ENCODE data around the gene FGB.

The FGB gene

DNA sequence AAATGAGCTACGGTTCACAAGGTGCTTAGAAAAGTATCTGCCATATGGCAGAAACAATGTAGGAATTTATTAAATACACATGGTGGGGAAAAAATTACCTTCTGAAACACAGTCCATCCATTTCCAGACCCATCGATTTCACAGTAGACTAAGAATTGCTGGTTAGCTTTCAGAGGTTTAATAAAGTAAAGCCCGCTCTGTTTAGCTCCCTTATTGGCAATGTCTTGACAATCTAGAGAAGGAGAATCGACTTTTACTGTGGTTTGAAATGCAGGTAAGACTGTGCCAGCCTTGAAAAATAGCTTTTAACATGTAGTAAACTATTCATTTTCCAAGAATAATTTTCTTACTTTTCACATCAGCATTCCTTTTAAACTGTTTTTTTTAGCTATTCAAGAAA lies 46.7 kb downstream of the FGB start:
- peaks cover 2% of the 10 kb centered on the region for H3K27me3 ChIP-seq (ENCODE audit: insufficient read depth, low read length)
- no peak overlapping the region for H2AFZ ChIP-seq (ENCODE audit: low read depth, low read length)
- no peak overlapping the region for H3K4me3 ChIP-seq (ENCODE audit: low read length)

DNA sequence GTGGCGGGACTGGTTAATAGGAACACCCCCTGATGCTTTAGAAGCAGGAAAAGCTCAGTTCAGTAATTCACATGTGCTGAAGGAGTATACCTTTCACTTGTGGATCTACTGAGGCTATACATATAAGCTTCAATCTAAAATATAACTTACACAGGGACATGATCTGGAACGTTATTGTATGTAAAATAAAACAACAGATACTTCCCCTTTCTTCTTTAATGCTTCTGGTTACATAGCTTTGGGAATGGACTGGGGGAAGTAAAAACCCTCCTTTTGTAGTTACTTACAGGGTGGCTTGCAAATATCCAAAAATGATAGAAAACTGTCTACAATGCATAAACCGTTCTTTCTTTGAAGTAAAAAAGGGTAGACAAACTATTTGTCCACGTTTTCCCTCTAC lies 47.8 kb downstream of the FGB start:
- peaks cover 2% of the 10 kb centered on the region for H3K27me3 ChIP-seq (ENCODE audit: insufficient read depth, low read length)
- H3K36me3 ChIP-seq (ENCODE audit: insufficient read depth, low read length) = no peaks in the 10 kb centered on the region
- H3K4me3 ChIP-seq (ENCODE audit: low read length) = no peak overlapping the region
- no peak overlapping the region for H2AFZ ChIP-seq (ENCODE audit: low read depth, low read length)
- H3K9me3 ChIP-seq (ENCODE audit: low read length) = no peaks in the 10 kb centered on the region
- no peaks in the 10 kb centered on the region for H3K4me1 ChIP-seq (ENCODE audit: insufficient read depth, low read length)

More for the DNA sequence above, 46.7 kb downstream of the FGB start:
- H3K4me1 ChIP-seq (ENCODE audit: insufficient read depth, low read length) = no peaks in the 10 kb centered on the region
- no peaks in the 10 kb centered on the region for H3K9me3 ChIP-seq (ENCODE audit: low read length)
- no peaks in the 10 kb centered on the region for H3K36me3 ChIP-seq (ENCODE audit: insufficient read depth, low read length)

DNA sequence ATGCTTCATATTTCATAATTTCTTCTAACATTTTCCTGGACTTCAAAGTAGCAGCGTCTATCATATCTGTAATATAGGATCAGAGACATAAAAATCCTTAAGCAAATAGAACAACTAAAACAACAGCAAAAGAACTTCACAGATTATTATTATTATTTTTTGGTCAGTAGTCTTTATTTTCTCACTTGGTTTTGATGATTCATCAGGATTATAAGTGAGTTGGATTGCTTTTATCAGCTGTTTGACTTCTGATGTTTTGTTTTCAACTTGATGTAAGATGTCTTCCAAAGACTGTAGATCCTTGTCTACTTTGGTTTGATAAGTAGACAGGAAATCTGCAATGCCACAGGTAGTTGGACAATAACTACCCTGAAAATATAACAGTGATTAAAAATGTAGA lies 49.0 kb downstream of the FGB start:
- Histone ChIP-seq H3K9me3 (ENCODE audit: low read length) (no peaks in the 10 kb centered on the region), H3K4me1 (ENCODE audit: insufficient read depth, low read length) (no peaks in the 10 kb centered on the region), H3K4me3 (ENCODE audit: low read length) (no peak overlapping the region), H3K27me3 (ENCODE audit: insufficient read depth, low read length) (peaks cover 2% of the 10 kb centered on the region), H2AFZ (ENCODE audit: low read depth, low read length) (no peak overlapping the region), H3K36me3 (ENCODE audit: insufficient read depth, low read length) (no peaks in the 10 kb centered on the region)

DNA sequence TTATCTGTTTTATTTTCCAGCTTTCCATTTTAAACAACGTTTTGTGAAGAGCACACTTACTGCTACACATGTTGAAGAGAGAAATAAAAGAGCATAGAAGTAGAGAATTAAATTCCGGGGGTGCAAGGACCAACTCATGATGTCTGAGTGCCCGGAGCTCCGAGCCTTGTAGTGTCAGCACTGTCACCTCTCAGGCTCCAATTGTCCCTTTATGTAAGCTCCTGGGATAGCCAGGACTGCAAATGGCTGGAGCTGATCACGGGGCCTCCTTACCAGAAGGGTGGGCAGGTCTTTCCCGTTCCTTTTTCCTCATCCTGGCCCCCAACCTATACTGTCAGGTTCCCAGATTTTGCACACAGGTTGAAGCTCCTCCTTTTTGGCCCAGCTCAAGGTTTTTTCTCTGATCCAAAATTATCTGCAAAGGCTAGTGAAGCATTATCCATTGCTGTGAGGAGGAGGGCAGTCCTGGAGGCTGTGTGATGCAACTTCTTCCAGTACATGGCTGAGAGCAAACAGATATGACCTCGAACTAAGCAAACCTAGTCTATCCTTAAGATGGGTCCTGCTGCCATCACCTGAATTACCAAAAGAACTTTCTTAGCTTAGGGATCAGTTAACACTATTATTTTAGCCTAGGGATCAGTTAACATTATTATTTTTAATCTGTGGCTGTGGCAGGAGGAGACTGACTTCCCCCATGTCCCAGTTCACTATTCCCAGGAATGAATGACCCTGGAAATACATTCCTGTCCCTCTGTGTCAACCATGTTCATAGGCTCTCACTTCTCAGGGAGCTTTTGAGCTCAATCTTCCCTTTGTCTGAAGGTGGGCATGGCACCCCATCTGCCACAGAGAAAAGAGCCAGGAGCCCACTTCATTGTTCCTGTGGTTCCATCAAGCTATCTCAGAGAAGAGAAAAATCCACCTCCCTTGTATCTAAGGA lies 49.9 kb downstream of the FGB start, which contains the start of gene FGG:
TSS of gene FGG (minus strand) at position 185 of the 943 bp plus-strand sequence. CDS start at position 138, 47 bp downstream.
- Histone ChIP-seq H2AFZ (ENCODE audit: low read depth, low read length) (no peak within 1 kb of the TSS), H3K4me1 (ENCODE audit: insufficient read depth, low read length) (no peaks in the 10 kb centered on the region), H3K36me3 (ENCODE audit: insufficient read depth, low read length) (no peaks in the 10 kb centered on the region), H3K4me3 (ENCODE audit: low read length) (no peak within 1 kb of the TSS), H3K27me3 (ENCODE audit: insufficient read depth, low read length) (peaks cover 2% of the 10 kb centered on the region), H3K9me3 (ENCODE audit: low read length) (no peaks in the 10 kb centered on the region)

DNA sequence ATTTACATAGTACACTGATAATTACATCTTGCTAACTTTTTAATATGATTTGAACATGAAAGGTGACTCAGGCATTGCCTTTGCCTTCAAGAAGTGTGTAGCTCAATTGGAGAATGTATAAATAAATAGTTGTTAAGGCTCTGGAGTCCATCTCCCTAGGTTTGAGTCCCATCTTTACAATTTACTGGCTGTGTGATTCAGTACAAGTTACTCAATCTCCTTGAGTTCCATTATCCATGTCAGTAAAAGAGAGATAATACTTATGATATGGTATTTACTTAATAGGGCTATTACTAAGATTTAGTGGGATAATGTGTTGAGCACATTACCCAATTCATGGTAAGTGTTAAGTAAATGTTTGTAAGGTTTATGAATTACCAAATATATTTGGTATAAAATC lies 51.5 kb downstream of the FGB start:
- no peak overlapping the region for H2AFZ ChIP-seq (ENCODE audit: low read depth, low read length)
- no peaks in the 10 kb centered on the region for H3K9me3 ChIP-seq (ENCODE audit: low read length)
- no peaks in the 10 kb centered on the region for H3K27me3 ChIP-seq (ENCODE audit: insufficient read depth, low read length)
- H3K36me3 ChIP-seq (ENCODE audit: insufficient read depth, low read length) = no peaks in the 10 kb centered on the region
- H3K4me1 ChIP-seq (ENCODE audit: insufficient read depth, low read length) = no peaks in the 10 kb centered on the region
- H3K4me3 ChIP-seq (ENCODE audit: low read length) = no peak overlapping the region

DNA sequence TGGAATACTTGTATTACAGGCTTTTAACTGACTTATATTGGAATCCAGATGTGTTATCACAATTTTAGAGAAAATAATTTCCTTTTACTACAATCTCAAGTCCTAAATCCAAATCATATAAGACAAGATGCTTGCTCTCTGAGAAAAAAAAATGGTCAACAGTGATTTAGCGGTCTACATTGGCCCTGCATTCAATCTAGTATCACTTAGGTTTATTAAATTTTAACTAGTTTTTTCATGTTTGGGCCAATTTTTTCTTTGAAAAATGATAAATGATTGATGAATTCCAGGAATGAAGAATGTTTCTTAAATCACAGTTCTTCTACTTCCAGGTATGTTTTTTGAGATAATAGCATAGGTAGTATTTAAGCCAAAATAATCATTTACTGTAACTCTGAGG lies 52.4 kb downstream of the FGB start:
- no peaks in the 10 kb centered on the region for H3K4me1 ChIP-seq (ENCODE audit: insufficient read depth, low read length)
- H3K4me3 ChIP-seq (ENCODE audit: low read length) = no peak overlapping the region
- H3K36me3 ChIP-seq (ENCODE audit: insufficient read depth, low read length) = no peaks in the 10 kb centered on the region
- no peak overlapping the region for H2AFZ ChIP-seq (ENCODE audit: low read depth, low read length)
- peaks cover 5% of the 10 kb centered on the region for H3K27me3 ChIP-seq (ENCODE audit: insufficient read depth, low read length)
- no peaks in the 10 kb centered on the region for H3K9me3 ChIP-seq (ENCODE audit: low read length)

DNA sequence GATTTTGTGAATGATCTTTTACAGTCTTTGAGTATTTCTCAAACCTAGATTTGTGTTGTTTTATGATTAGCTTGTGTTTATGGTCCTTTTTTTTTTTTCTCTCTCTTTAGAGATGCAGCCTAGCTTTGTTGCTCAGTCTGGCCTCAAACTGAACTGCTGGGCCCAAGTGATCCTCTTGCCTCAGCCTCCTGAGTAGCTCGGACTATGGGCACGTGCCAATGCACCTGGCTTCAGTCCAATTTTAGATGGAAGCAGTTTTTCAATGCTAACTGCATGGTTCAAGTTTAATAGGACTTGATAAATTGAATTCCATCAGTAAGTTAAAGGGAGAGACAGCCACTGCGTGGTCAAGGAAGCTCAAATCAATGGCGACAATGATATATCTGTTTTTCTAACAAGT lies 53.5 kb downstream of the FGB start:
- Histone ChIP-seq H3K9me3 (ENCODE audit: low read length) (no peaks in the 10 kb centered on the region), H2AFZ (ENCODE audit: low read depth, low read length) (no peak overlapping the region), H3K36me3 (ENCODE audit: insufficient read depth, low read length) (no peaks in the 10 kb centered on the region), H3K4me1 (ENCODE audit: insufficient read depth, low read length) (no peaks in the 10 kb centered on the region), H3K27me3 (ENCODE audit: insufficient read depth, low read length) (peaks cover 6% of the 10 kb centered on the region), H3K4me3 (ENCODE audit: low read length) (no peak overlapping the region)

DNA sequence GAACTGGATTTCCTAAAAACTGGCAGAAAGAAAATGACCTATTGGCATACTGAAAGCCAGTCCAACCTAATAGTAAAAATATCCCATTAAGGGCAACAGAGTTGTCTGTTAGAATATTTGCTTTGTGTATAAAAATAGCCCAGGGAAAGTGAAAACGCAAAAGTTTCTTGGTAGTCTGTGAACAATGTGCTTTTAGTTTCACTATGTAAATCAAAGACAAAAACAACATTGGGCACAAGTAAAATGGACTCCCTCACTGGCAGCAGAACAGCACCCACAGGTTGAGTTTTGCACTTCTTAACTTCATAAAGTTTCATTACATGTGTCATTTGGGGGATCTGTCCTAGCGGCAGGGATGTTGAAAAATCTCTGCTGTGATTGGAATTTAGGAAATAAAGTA lies 53.9 kb downstream of the FGB start:
- H3K4me3 ChIP-seq (ENCODE audit: low read length) = no peak overlapping the region
- H3K4me1 ChIP-seq (ENCODE audit: insufficient read depth, low read length) = no peaks in the 10 kb centered on the region
- no peaks in the 10 kb centered on the region for H3K9me3 ChIP-seq (ENCODE audit: low read length)
- H2AFZ ChIP-seq (ENCODE audit: low read depth, low read length) = no peak overlapping the region
- peaks cover 10% of the 10 kb centered on the region for H3K27me3 ChIP-seq (ENCODE audit: insufficient read depth, low read length)
- no peaks in the 10 kb centered on the region for H3K36me3 ChIP-seq (ENCODE audit: insufficient read depth, low read length)

DNA sequence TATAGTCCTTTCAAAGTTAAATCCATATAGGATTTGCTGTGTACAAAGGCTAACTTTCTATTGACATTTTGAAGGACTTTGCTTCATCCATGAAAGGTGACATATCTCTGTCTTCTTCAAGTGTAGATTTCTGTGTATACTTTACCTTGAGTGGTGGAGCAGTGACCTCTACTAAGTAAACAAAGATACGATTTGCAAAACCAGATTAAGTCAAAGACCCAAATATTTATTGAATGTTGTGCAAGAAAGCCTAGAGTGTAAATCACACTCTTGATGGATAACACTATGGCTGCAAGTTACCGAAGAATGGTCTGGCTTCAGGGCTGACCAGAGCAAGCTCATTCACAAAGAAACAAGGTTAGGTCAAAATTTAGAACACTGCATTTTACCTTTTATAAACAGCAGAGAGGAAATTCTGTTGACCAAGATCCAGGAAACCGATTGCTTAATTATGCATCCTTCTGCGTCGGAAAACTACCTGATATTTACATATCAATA lies 55.1 kb downstream of the FGB start:
- no peak overlapping the region for H3K4me3 ChIP-seq (ENCODE audit: low read length)
- H3K9me3 ChIP-seq (ENCODE audit: low read length) = no peaks in the 10 kb centered on the region

DNA sequence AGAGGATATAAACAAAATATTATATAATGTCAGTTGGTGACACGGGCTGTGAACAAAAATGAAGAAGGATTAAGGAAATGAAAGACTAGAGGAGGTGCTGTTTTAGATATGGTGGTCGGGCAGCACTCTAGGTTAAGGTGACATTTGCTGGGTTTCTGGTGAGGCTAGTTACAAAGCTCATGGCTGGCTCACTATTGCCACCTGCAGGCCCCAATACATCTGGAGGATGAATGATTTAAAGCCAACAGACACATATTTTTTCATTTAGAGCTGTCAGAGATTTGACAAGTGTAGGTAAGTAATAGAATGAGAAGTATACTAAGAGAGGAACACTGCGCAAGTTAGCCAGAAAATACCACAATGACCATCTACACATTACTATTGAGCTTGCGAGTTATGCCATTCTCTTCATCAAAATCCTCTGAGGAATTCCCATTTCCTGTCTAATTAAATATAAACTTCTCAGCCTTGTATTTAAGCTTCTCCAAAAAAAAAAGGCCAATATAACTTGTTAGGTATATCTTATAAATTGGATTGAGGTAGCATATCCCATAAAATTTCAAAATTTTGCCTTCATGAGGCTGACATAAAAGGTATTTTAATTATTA lies 56.0 kb downstream of the FGB start:
- Histone ChIP-seq H3K4me1 (ENCODE audit: insufficient read depth, low read length) (no peaks in the 10 kb centered on the region), H3K9me3 (ENCODE audit: low read length) (no peaks in the 10 kb centered on the region), H3K36me3 (ENCODE audit: insufficient read depth, low read length) (no peaks in the 10 kb centered on the region), H3K27me3 (ENCODE audit: insufficient read depth, low read length) (peaks cover 14% of the 10 kb centered on the region), H3K4me3 (ENCODE audit: low read length) (no peak overlapping the region), H2AFZ (ENCODE audit: low read depth, low read length) (no peak overlapping the region)

More for the DNA sequence above, 55.1 kb downstream of the FGB start:
- no peak overlapping the region for H2AFZ ChIP-seq (ENCODE audit: low read depth, low read length)
- H3K27me3 ChIP-seq (ENCODE audit: insufficient read depth, low read length) = peaks cover 10% of the 10 kb centered on the region
- H3K36me3 ChIP-seq (ENCODE audit: insufficient read depth, low read length) = no peaks in the 10 kb centered on the region
- no peaks in the 10 kb centered on the region for H3K4me1 ChIP-seq (ENCODE audit: insufficient read depth, low read length)

DNA sequence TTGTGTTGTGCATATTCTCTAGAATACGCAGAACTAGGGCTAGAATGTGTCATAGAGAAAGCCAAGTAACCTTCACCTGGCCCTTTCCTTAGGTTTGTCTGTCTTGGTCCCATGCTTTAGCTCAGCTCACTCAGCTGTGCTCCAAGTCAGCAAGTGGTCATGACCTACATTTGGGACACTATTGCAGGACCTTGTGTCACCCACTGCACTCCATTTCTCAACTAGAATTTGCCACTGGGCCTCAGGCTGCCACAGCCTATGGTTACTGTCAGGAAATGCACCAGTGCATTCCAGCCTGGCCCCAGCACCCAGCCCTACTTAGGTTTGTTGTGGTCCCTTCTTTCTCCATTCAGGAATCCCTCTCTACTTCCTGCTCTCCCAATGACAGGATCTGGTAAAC lies 57.3 kb downstream of the FGB start:
- Histone ChIP-seq H3K9me3 (ENCODE audit: low read length) (no peaks in the 10 kb centered on the region), H3K4me3 (ENCODE audit: low read length) (no peak overlapping the region), H3K27me3 (ENCODE audit: insufficient read depth, low read length) (peaks cover 20% of the 10 kb centered on the region), H3K36me3 (ENCODE audit: insufficient read depth, low read length) (no peaks in the 10 kb centered on the region), H3K4me1 (ENCODE audit: insufficient read depth, low read length) (no peaks in the 10 kb centered on the region), H2AFZ (ENCODE audit: low read depth, low read length) (no peak overlapping the region)

Measured in neuron (in vitro differentiated cells).